GM15510 (cell line): ENCODE results near the gene RTBDN.
A peak's percentile ranks its signal among the peaks of the same experiment; 100 is the strongest.

Experiments used
- POLR2A ChIP-seq: IDR thresholded peaks from 3 replicates; pipeline ENCODE4 v1.6.1; 2011; ENCODE audit warnings: borderline replicate concordance; ENCODE audit not compliant: insufficient read length; ENCODE audit errors: extremely low read depth

RTBDN gene

DNA sequence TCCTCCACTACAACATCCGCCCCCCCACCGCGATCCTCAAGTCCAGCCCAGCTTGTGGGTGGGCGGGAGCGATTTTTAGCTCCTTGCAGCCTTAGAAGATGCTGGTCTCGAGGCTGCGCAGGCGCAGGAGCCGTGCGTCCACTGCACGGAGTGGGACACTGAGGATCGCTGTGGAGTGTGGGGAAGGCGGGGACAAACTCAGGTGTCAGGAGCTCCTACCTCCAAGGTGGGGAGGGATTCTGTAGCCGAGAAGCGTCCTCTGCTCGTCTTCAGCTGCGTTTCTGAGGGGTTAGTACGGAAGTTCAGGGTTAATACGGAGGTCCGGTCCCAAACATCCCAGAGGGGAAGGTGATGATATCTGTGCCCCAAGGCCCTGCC lies at the start of gene RTBDN:
Gene RTBDN (minus strand): TSS at position 14 of the 378 bp plus-strand sequence. CDS start 4,600 bp downstream, outside the sequence.
- no peak for TF ChIP-seq POLR2A

DNA sequence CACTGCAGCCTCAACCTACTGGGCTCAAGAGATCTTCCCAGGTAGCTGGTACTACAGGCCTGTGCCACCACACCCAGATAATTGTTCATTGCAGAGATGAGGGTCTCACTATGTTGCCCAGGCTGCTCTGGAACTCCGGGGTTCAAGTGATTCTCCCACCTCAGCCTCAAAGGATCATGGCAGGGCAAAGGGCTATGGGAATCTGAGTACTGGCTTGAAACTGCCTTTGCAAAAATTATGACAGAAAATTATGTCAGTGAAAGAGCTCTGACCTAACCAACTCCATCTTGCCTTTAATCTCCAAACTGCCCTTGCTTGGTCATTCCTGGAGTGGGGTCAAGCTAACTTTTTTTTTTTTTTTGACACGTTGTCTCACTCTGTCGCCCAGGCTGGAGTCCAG lies 48.2 kb upstream of the RTBDN start:
- no peak for TF ChIP-seq POLR2A

DNA sequence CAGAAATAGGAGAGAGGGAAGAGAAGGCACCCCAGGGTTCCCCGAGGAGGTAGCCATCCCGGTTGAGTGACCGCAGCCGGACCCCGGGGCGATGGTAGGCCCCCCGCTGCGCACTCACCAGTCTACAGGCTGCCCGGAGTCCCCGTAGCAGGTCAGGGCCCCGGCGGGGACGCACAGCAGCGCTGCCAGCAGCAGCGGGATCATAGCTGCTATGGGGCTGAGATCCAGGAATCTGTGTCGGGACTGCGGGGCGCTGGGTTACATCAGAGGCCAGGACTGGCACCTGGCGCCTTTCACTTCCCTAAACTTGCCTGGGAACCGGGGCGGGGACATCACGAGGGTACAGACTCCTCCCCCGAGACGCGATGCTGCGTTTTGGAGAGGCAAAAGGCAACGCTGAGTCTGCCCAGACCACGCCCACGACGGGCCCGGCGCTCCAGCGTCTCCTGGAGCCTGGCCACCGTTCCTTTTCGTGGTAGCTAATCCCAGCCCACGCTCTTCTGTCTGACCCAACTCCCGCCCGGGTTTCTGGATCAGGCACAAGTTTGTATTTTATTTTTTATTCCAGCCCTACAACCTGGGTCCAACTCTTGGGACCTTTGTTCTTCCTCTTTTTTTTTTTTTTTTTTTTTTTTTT lies 46.9 kb upstream of the RTBDN start, which contains the start of gene DNASE2:
Gene DNASE2 (minus strand): TSS at position 278 of the 637 bp plus-strand sequence. CDS start 74 bp downstream, at position 204.
- peak; percentile 87 for TF ChIP-seq POLR2A

DNA sequence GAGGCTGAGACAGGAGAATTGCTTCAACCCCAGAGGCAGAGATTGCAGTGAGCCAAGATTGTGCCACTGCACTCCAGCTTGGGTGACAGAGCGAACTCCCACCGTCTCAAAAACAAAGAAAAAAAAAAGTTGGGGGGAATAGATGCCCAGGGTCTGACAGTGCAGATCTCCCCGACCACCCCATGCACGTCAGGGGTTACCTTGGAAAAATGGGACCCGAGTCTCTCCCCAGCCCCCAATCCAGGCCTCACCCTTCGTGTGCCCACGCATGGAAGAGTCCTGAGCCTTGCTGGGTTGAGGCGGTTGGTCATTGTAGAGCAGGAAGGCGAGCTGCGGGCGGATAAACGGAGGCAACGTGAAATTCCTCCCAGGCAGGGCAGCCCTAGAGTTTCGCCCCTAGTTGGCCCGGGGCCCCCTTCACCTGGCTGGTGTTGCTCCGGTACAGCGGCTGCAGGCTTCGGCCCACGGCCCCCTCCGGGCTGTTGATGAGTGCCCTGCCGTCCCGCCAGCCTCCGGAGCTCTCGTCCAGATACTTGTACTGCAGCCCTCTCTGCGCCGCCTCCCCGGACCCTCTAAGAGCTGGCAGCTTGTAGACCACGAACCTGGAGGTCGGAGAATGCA lies 46.3 kb upstream of the RTBDN start:
- TF ChIP-seq POLR2A: no peak

DNA sequence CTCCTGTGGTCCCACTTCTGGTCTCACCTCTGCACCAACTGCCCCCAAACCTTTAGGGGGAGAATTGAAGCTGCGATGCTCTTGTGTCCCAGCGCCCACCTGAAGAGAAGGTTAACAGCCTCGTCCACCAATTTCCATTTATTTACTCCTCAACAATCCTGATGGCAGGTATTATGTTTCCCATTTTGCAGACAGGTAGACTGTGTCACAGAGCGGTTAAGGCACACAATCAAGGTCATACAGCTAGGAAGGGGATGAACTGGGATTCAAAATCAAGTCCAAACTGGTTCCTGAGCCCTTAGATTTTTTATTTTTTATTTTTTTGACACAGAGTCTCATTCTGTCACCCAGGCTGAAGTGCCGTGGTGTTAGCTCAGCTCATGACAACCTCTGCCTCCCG lies 40.7 kb upstream of the RTBDN start:
- TF ChIP-seq POLR2A: no peak

DNA sequence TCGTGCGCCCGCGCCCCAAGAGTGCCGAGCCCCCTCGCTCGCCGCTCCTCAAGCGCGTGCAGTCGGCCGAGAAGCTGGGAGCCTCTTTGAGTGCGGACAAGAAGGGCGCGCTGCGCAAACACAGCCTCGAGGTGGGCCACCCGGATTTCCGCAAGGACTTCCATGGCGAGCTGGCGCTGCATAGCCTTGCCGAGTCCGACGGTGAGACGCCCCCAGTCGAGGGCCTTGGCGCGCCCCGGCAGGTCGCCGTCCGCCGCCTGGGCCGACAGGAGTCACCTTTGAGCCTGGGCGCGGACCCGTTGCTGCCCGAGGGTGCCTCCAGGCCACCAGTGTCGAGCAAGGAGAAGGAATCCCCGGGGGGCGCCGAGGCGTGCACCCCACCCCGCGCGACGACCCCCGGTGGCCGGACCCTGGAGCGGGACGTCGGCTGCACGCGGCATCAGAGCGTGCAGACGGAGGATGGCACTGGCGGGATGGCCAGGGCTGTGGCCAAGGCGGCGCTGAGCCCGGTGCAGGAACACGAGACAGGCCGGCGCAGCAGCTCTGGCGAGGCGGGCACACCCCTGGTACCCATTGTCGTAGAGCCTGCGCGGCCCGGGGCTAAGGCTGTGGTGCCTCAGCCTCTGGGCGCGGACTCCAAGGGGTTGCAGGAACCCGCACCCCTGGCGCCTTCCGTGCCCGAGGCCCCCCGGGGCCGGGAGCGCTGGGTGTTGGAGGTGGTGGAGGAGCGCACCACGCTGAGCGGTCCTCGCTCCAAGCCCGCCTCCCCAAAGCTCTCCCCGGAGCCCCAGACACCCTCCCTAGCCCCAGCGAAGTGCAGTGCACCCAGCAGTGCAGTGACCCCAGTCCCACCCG lies 39.7 kb upstream of the RTBDN start:
- TF ChIP-seq POLR2A: no peak

DNA sequence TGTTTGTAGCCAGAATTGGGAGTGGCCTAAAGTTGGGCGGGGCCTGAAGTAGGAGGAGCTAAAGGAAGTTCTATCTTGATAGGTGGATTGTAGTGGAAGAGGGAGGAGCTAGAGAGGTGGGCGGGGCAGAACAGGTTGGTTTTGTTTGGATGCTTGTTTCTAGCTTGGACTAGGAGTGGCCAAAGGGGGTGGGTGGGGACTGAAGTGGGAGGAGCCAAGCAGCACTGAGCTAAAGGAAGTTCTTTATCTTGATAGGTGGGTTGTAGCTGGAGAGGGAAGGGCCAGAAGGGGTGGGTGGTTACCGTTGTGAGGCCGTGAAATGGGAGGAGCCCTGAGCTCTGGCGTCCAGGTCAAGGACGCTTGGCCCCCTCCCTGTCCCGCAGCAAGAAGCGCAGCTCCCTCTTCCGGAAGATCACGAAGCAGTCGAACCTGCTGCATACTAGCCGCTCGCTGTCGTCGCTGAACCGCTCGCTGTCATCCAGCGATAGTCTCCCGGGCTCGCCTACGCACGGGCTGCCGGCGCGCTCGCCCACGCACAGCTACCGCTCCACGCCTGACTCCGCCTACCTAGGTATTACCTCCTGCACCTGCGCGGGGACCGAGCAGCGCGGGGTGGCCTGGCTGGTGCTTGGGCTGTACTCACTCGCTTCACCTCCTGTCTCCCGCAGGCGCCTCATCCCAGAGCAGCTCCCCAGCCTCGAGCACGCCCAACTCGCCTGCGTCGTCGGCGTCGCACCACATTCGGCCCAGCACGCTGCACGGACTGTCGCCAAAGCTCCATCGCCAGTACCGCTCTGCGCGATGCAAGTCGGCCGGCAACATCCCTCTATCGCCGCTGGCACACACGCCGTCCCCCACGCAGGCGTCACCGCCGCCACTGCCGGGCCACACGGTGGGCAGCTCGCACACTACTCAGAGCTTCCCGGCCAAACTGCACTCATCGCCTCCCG lies 38.8 kb upstream of the RTBDN start:
- no peak for TF ChIP-seq POLR2A

DNA sequence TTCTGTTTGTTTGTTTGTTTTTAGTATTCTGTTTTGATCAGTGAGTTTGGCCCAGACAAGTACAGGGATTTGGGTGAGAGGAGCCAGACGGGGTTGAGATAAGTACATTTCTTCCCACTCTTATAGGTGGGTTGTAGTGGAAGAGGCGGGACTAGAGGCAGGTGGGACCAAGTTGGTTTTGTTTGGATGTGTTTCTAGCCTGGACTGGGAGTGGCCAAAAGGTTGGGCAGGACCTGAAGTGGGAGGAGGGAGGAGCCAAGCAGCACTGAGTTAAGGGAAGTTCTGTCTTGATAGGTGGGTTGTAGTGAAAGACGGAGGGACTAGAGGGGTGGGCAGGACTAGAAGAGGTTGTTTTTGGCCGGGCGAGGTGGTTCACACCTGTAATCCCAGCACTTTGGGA lies 37.9 kb upstream of the RTBDN start:
- TF ChIP-seq POLR2A: no peak

DNA sequence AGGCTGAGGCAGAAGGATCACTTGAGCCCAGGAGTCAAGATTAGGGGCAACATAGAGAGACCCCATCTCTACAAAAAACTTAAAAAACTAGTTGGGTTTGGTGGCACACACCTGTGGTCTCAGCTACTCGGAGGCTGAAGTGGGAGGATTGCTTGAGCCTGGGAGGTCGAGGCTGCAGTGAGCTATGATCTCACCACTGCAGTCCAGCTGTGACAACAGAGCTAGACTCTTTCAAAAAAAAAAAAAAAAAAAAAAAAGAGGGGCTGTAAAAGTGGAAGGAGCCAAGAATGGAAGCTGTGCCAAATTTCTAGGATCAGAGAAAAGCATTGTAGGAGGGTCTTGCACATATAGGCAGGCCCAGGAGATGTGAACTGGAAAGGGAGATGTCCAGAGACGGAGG lies 37.3 kb upstream of the RTBDN start:
- no peak for TF ChIP-seq POLR2A

DNA sequence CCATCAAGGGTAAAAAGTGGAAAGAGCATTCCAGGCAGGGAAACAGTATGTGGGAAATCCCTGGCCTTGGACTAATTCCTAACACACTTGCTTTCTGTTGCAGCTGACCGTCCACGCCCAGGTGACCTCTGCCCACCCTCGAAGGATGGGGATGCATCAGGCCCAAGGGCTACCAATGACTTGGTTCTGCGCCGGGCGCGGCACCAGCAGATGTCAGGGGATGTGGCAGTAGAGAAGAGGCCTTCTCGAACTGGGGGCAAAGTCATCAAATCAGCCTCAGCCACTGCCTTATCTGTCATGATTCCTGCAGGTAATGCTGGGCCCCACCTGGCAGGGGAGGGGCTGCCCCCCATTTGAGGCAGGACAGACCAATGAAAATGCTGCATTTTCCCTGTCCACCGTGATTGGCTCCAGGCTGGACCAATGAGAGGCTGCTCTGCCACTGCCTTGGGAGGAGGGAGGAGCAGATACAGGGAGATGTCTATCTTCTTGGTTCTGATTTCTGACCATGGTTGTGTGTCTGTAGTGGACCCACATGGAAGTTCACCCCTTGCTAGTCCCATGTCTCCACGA lies 34.2 kb upstream of the RTBDN start:
- TF ChIP-seq POLR2A: no peak

DNA sequence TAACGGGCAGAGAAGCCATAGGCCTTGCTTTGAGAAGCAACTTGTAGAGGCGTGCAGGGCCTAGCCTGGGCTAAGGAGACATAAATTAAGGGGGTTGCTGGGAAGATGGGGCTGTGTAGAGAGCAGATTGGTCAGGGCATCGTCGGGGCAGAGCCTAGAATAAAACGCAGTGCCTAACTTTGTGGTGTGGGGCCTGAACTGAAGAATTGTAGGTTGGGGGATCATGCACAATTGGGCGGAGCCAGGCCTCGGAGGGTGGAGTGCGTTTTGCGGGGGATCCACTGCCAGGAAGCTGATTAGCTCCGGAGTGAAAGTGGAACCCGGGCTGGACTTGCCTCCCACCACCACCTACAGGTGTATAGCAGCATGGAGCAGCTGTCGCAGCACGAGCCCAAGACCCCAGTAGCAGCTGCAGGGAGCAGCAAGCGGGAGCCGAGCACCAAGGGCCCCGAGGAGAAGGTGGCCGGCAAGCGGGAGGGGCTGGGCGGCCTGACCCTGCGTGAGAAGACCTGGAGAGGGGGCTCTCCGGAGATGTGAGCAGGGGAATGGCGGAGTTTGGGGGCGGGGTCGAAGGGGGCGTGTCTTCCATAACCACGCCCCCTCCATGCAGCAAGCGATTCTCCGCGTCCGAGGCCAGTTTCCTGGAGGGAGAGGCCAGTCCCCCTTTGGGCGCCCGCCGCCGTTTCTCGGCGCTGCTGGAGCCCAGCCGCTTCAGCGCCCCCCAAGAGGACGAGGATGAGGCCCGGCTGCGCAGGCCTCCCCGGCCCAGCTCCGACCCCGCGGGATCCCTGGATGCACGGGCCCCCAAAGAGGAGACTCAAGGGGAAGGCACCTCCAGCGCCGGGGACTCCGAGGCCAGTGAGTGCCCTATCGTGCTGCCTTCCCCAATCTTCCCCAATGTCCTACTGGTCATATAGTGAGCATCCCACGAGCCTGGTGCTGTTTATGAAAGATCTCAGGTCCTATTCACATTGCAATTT lies 33.0 kb upstream of the RTBDN start:
- peak; percentile 39 for TF ChIP-seq POLR2A

DNA sequence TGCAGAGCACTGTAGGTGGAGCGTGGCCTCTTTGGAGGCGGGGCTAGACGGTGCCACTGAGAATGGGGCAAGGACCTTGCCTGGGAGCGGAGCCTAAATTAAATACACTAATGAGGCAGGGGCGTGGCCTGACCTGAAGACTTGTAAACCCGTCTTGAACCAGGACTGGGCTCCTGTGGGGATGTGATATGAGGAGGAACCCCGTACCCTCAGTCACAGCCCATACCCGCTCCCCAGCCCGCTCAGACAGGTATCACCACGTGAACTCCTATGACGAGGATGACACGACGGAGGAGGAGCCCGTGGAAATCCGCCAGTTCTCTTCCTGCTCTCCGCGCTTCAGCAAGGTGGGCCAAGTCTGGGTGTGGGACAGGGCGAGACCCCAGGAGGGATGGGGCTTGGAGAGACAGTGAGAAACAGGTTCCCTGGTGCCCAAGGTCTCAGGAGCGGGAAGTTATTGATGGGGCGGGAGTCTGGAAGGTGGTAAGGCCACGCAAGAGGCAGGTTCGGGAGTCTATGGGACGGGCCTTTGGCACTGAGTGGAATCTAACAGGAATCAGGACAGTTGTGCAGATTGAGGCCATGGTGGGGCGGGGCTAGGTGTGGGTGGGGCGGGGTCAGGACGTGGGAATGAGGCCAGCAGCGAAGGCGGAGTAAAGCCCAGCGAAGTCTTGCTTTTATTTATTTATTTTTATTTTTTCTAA lies 32.2 kb upstream of the RTBDN start:
- TF ChIP-seq POLR2A: no peak
